ENCODE data around the gene SSNA1.

GRCh38 chr9:137143459-137143858 lies 45.0 kb upstream of the SSNA1 start:
- no peak for TF ChIP-seq CTCF (IDR thresholded peaks at IDR 0.05)
- TF ChIP-seq POLR2A (IDR thresholded peaks at IDR 0.05): no peak
